ENCODE results near the gene KRTAP1-1.
"Not testable (repeated sequence)": the region's sequence is repeated elsewhere in the genome, so short reads cannot be mapped to it uniquely, and the experiment has no call there.

KRTAP1-1 gene

GRCh38 chr17:41040783-41041571 lies at the start of gene KRTAP1-1:
TSS of gene KRTAP1-1 (minus strand) at chr17:41041450. CDS start at chr17:41041397, 53 bp downstream.
- not testable (repeated sequence) for DNase-seq

DNA sequence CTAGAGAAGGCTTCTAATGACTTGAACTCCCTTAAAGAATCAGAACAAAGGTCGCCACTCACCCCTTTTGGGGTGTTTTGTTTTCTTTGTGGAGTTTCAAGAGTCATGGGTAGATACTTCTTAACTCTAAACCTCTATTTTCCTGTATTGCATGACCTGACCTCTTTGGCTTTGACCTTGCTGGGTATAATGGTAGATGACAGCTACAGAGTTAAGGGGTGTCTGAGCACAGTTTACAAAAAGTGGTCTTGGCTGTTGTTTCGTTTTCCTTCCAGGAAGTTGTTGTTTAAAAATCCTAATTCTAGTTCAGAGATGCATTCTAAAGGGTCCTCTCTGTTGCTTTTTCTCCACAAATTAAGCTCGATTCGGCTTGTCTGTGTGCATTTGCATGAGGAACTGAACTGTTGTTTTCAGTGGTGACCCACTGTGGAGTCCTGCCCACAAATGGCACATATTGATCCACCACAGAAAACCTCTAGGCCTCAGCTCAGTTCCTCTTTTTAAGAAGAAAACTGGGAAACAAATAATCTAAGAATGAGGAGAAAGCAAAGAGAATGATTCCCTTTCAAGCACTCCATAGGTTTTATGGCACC lies 47.6 kb upstream of the KRTAP1-1 start:
- DNase-seq = not testable (repeated sequence)

DNA sequence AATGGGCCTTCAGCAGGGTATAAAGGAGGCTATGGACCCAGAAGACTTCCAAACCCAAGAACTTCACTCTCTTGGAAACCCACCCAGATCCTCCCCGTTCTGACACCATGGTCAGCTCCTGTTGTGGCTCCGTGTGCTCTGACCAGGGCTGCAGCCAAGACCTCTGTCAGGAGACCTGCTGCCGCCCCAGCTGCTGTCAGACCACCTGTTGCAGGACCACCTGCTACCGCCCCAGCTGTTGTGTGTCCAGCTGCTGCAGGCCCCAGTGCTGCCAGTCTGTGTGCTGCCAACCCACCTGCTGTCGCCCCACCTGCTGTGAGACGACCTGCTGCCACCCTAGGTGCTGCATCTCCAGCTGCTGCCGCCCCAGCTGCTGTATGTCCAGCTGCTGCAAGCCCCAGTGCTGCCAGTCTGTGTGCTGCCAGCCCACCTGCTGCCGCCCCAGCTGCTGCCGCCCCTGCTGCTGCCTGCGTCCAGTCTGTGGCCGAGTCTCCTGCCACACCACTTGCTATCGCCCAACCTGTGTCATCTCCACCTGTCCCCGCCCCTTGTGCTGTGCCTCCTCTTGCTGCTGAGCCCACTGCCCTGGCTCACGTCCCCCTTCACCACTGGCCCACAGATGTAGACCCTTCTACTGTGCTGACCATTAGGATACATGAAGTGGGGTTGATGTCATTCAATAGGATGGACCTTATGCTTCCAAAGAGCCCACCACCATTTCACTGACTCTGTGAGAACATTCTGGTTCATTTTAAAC lies 43.0 kb upstream of the KRTAP1-1 start, which contains the start of gene KRTAP4-7:
KRTAP4-7 (plus strand) TSS at position 51 of the 757 bp plus-strand sequence; CDS start at position 108, 57 bp downstream.
- not testable (repeated sequence) for DNase-seq

DNA sequence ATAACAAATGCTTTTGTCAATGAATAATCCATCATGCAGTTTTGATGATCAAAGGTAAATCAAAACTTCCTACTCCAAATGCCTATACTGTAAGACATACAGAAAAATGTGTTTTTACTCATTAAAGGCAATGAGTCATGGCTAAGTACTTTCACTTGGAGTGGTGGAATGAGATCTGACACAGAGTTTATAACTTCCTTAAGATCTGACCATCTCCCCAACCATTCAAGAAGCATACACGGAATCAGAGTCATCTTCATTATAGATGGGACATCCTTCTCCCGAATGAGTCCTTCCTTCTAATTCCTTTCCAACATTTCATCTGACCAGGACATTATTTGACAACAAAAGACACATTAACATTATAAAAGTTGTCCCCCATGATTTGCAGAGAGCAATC lies 42.2 kb upstream of the KRTAP1-1 start:
- DNase-seq = not testable (repeated sequence)

DNA sequence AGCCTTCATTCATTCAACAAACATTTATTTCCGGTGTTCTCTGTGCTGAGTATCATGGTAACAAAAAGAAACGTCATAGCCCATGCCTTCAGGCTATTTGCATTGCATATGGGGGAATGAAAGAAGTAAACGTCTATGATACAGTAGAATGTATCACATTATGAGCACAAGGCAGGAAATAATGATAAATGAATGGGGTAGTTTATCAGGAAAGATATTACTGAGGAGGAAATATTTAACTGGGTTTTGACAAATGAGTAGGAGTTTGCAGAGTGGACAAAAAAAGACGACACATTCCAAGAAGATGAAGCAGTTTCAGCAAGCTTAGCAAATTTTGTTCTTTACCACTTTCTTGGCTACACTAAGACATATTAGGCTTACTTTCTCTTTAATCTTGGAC lies 41.4 kb upstream of the KRTAP1-1 start:
- no peak for DNase-seq

DNA sequence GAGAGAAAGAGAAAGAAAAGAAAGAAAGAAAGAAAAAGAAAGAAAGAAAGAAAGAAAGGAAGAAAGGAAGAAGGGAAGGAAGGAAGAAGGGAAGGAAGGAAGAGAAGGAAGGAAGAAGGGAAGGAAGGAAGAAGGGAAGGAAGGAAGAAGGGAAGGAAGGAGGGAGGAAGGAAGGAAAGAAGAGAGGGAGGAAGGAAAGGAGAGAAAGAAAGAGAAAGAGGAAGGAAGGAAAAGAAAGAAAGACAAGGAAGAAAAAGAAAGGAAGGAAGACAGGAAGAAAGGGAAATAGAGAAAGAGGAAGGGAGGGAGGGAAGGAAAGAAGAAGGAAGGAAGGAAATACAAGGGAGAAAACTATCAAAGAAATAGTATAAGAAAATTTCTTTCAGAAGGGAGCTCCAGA lies 35.5 kb upstream of the KRTAP1-1 start:
- no peak for DNase-seq

GRCh38 chr17:41073676-41074075 lies 32.4 kb upstream of the KRTAP1-1 start:
- DNase-seq = no peak

DNA sequence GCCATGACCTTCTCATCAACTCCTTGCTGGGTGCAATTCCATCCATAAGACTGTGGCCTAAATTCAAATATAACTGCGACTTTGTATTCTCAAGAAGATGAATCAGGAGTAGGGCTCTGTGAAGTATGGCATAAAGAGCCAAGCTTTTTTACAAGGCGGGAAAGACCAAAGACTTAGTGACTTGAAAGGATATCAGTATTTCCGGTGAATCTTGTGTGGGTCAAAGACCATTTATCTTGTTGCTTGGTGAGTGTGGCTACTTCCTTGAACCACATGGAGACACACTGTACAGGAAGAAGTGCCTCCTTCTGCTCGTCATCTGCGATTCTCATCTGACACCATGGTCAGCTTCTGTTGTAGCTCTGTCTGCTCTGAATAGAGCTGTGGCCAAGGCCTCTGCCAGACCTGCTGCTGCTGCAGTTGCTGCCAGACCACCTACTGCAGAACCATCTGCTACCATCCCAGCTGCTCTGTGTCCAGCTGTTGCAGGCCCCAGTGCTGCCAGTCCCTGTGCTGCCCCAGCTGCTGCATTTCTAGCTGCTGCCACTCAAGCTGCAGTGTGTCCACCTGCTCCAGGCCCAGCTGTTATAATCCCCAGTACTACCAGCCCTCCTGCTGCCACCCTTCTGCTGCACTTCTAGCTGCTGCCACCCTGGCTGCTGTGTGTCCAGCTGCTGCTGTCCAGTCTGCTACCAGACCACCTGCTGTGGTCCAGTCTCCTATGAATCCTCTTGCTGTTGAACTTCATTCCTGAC lies 30.5 kb upstream of the KRTAP1-1 start:
- DNase-seq = no peak

DNA sequence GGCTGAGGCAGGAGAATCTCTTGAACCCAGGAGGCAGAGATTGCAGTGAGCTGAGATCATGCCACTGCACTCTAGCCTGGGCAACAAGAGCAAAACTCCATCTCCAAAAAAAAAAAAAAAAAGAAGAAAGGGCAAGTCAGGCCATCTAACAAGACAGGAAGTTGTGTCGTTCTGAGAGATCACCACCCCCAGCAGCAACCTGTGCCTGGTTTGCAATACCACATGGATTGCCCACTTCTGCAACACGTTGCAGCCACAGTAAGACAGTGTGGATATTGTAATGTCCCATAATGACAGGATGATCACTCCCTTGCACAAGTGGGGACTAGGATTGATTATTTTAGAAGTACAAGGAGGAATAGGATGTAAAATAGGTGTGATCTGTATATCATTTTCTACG lies 27.8 kb upstream of the KRTAP1-1 start:
- DNase-seq = no peak

DNA sequence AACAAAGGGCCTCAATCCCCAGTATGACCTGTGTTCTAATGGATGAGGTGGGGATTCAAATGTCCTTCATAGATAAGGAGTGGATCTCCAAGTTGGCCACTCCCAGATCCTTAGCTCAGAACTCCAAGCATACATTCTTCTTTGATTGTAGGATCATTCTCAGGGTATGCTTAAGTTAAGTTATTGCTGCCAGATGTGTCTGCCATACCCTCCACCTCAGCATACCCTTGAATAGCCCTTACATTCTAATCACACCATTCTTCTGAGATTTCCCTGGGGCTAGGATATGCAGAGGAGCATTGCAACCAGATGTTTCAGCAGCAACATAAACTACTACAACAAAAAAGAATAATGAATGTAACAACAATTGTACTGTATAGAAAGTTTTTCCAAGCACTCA lies 26.0 kb upstream of the KRTAP1-1 start:
- no peak for DNase-seq

DNA sequence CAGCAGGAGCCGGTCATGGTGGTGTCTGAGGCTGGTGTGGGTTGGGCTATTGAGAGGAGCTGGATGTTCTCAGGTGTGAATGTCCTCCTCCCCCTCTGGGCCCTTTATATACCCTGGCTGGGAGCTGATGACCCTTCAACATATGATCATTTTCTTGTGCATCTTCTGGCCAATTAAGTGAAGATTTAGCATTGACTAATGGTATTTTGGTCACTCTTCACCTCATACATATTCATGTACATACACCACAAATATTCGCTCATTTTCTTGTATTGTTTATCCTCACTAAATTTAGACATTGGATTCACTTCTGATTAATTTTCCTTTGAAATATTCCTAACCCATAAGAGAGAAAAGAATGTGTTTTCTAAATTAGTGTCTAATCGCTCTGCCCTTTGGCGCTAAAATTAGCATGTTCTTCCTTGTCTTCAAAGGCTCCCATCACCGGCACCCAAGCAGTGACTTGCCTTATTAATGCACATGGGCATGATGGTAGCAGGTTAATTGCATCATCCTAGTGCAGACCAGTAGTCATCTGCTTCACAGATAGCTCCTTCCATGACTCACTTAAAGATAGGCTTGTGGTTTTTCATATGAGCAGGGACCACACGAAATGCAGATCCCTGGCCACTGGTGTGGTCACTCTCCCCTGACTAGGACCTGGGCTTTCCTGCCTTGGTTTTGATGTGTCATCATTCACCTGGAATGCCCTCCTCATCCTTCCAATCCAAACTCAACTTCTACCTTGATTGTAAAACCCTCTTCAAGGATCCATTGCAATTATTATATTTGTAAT lies 24.8 kb upstream of the KRTAP1-1 start, which contains the start of gene KRTAP2-4:
KRTAP2-4 (minus strand) TSS at position 51 of the 796 bp plus-strand sequence; CDS start at position 17, 34 bp downstream.
- DNase-seq = no peak

DNA sequence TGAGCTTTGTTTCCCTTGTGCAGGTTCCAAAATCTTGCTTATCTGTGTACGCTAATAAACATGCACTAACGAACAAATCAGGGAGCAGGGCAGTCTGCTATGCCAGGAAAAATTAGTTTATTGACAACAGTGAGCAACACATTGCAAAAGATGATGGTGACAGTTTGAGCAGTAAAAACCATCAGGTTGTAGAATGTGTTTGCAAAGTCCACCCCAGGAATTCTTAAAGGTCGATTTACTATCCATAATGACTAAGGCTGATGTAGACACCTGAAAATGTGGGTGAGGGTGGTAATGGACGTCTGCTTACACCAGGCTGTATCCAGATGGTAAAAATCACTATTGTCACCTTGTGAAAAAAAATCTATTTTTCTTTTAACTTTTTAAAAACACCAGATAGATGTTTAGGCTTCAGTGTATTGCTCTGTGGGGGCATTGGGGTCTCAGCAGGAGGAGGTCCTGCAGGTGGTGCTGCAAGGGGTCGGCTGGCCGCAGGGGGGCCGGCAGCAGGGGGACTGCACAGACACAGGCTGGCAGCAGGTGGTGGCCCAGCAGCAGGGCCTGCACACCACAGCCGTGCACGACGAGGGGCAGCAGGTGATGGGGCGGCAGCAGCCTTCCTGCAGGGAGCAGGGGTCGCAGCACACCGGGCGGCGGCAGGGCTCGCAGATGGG lies 23.9 kb upstream of the KRTAP1-1 start:
- DNase-seq = not testable (repeated sequence)

DNA sequence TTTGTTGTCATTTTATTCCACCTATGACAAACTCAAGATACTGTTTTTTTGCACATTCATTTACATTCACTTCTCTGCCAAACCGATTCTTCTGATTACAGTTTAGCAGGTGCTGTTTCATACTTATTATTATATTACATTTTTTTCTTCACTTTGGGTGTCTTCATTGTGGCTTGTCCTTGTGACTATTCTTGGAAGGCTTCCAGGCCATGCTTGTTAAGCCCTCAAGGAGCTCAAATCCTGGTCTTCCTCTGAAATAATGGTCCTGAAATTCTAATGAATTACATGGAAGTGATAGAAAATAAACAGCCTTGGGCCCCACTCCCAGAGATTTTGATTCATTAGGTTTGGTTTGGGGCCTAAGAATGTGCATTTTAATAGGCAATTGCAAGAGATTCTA lies 23.1 kb upstream of the KRTAP1-1 start:
- no peak for DNase-seq

- DNase-seq = no peak
These were observed 22.2 kb upstream of the KRTAP1-1 start for GRCh38 chr17:41063449-41063848.

DNA sequence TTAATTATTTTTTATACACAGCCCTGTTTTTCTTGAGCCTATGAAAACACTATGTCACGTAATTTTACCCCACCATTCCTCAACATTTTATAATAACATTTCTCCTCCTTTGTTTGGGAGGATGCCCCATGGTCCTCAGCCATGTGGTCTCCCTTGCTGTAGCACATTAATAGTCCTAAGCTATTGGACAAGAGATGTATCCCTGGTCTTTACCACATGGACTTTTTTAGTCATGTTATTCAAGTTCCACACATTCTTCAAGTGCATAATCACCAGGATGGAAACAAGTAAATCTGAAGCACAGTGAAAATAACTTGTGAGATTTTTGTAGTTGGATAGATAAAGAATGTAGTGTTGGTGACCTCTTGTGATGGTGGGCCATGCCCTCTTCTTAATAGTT lies 20.7 kb upstream of the KRTAP1-1 start:
- DNase-seq = no peak

DNA sequence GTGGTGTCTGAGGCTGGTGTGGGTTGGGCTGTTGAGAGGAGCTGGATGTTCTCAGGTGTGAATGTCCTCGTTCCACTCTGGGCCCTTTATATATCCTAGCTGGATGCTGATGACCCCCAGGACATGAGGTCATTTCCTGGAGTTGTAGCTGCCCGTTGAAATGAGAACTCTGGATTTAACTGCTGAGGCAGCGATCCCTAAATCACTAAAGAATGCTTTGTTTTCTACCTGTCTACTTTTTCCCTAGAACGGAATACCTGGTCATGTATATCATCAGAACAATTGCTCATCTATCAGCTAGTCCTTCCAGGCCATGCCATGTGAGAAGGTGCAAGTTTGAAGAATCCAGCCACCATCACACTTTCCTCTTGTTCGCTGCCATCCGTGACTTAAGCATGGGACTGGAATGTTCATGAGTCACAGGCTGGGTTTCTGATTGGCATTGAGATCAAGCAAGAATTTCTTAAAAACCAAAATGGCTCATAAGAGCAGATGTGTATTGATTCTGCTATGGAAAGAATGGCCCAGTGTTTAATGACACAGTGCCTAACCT lies 18.9 kb upstream of the KRTAP1-1 start, which contains the start of gene KRTAP2-3:
KRTAP2-3 (minus strand) TSS at position 63 of the 553 bp plus-strand sequence. CDS start 64 bp downstream, outside the sequence.
- DNase-seq = no peak

DNA sequence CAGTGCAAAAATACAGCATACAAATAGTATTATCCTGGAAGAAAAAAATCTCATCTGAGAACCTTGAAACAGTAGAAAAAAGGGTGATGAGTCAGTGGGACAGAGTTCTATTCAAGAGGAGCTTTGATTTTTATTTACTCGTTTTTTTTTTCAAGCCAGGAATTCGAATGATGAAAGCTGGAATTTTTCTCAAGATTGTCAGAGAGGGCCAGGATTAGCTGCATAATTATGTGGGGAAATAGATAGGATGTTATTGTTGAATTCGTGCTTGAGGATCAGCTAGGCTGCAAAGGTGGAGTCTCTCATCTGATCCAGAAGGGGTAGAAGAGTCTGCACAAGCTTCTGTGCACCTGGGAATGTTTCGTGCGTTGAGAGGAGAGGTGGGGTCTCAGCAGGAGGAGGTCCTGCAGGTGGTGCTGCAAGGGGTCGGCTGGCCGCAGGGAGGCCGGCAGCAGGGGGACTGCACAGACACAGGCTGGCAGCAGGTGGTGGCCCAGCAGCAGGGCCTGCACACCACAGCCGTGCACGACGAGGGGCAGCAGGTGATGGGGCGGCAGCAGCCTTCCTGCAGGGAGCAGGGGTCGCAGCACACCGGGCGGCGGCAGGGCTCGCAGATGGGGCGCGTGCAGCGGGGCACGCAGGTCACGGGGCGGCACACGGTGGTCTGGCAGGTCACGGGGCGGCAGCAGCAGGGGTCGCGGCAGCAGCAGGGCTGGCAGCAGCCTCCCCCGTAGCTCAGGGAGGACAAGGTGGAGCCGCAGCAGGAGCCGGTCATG lies 18.2 kb upstream of the KRTAP1-1 start:
- DNase-seq = not testable (repeated sequence)

GRCh38 chr17:41058741-41059140 lies 17.5 kb upstream of the KRTAP1-1 start:
- DNase-seq = no peak

DNA sequence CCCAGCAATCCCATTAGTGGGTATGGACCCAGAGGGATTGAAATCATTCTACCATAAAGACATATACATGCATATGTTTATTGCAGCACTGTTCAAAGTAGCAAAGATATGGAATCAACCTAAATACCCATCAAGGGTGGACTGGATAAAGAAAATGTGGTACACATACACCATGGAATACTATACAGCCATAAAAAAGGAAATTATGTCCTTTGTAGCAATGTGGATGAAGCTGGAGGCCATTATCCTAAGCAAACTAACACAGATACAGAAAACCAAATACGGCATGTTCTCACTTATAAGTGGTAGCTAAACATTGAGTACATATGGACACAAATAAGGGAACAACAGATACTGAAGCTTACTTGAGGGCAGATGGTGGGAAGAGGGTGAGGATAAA lies 16.3 kb upstream of the KRTAP1-1 start:
- DNase-seq = no peak

DNA sequence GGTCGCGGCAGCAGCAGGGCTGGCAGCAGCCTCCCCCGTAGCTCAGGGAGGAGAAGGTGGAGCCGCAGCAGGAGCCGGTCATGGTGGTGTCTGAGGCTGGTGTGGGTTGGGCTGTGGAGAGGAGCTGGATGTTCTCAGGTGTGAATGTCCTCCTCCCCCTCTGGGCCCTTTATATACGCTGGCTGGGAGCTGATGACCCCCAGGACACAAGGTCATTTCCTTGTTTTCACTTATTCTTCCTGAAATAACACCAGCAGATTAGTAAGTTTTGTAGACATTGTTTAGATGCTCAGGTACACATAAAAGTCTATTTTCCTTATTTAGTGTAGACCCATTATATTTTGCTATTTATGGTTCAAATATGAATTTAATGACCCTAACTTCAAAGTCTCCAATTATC lies 13.9 kb upstream of the KRTAP1-1 start, which contains the start of gene KRTAP2-2:
KRTAP2-2 (minus strand) TSS at position 101 of the 400 bp plus-strand sequence; CDS start at position 82, 19 bp downstream.
- DNase-seq = not testable (repeated sequence)

Data from 8988T (cell line).